Activated CD4-positive, CD25-positive, alpha-beta regulatory T cell (primary cell): ENCODE results near the gene ABHD2.
A peak's percentile ranks its signal among the peaks of the same experiment; 100 is the strongest.
"Not testable (repeated sequence)": the region's sequence is repeated elsewhere in the genome, so short reads cannot be mapped to it uniquely, and the experiment has no call there.

ENCODE experiments used
- DNase-seq, 4 experiments: peaks; one replicate each; lab custom pipeline; 2025; lab: John Stamatoyannopoulos, UW

ABHD2 gene

DNA sequence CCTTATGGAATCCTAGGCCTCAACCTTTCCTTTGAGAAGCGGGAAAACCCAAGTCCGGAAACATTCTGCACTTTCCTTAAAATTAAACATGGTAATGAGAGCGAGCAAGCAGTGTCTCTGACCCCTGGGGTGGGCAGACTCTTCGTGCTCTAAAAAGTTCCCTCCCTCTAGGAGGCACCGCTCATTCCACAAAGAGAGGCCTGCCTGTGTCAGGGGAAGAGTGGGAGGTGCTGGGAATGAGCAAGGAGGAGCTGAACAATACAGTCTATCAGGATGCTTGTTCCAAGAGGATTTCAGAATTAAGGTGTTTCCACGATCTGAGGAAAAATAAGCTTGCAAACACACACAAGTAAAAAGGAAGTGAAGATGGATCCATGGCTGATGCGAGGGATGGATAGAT lies 139.2 kb downstream of the ABHD2 start:
- no peak for DNase-seq

- DNase-seq = no peak
Observed at GRCh38 chr15:89230277-89230676, 142.0 kb downstream of the ABHD2 start.

GRCh38 chr15:89231832-89232231 lies 143.6 kb downstream of the ABHD2 start:
- no peak for DNase-seq

DNA sequence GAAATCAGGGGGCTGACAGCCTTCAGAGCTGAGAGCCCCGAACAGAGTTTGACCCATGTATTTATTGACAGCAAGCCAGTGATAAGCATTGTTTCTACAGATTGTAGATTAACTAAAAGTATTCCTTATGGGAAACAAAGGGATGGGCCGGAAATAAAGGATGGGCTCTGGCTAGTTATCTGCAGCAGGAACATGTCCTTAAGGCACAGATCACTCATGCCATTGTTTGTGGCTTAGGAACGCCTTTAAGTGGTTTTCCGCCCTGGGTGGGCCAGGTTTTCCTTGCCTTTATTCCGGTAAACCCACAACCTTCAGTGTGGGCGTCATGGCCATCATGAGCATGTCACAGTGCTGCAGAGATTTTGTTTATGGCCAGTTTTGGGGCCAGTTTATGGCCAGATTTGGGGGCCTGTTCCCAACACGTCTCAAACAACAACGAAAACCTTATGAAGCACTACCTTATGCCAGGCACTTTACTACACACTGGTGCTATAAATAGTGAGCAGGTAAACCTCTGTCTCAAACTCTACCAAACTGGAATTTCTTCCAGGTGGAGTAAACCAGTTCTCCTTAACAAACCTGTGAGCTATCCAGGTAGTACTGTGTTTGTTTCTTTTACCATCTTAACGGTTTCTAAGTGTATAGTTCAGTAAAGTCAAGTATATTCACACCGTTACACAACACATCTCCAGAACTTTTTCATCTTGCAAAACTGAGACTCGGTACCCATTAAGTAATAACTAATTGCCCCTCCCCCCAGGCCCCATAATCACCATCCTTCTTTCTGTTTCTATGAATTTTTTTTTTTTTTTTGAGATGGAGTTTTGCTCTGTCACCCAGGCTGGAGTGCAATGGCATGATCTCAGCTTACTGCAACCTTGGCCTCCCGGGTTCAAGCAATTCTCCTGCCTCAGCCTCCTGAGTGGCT lies 151.9 kb downstream of the ABHD2 start:
- DNase-seq = not testable (repeated sequence)

- no peak for DNase-seq
Observed at GRCh38 chr15:89243046-89243690, 154.9 kb downstream of the ABHD2 start.

DNA sequence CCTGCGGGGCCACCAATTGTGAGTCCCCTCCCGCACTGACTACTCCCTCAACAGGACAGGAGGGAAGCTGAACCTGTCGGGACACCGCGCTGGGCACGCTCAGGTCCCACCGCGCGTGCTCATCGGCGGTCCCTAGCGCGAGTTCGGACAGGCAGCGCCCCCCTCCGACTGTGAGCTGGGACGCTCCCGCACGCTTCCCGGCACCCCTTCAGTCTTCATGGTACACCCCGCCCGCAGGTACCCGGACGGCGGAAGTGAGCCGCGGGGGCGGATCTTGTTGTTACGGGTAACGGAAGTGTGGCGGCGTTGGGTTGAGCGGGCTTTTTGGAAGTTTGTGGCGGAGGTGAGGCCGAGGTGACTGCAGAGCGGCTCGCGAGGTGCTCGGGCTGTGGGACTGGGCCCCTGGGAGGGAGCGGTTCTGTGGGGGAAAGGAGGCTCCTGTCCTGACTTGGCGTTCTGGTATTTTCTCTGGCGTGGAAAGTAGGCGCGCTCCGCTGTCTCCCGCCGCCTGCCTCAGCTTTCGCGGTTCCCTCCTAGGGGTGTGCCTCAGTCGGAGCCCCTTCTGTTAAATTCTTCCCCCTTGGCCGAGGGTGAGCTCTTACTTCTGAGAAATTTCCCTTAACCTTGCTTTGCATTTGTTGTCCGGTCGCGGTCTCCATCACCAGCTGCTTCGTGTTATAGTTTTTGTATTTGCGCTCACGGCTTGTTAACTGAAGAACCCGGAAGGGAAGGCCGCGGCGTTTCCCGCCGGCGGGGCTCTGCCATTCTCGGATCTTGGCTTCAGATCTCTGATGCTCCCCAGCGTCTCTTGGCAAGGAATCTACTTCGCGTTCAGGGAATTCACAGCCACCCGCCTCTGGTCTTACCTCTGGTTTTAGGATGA lies 155.7 kb downstream of the ABHD2 start, which contains the start of gene FANCI:
Gene FANCI, plus strand, starts transcription at position 289 of the 883 bp plus-strand sequence. CDS start 3,669 bp downstream, outside the sequence.
- peak; percentile 89 to 96 (median 92) for DNase-seq

- DNase-seq = no peak
Observed at GRCh38 chr15:89244574-89244903, 156.3 kb downstream of the ABHD2 start.

DNA sequence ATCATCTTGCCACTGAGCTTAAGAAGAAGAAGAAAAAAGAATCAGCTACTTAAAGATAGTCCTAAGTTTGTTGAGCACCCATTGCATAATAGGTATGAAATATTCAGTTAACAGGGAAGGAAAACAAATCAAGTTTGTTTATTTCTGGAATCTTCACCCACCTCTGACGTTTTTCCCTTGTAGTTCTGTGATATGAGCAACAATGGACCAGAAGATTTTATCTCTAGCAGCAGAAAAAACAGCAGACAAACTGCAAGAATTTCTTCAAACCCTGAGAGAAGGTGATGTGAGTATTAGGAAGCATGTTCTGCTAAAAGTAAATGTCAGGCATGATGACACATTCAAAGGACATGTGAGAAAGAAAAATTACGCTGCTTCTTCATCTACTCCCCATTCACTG lies 159.2 kb downstream of the ABHD2 start:
- no peak for DNase-seq

DNA sequence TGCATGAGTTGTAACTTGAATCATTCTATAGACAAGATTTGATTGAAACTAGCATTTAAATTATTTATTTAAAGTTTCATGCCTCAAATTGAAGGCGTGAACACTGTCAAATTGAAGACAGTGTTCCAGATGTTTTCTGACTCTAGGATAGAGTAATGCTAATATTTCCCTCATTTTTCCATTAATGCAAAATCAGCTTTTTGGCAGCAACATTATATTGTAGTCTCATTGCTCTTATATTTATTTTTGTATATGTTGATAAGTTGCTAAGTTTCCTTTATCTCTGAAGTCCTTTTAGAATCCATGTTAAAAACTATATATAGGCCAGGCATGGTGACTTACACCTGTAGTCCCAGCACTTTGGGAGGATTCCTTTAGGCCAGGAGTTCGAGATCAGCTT lies 160.3 kb downstream of the ABHD2 start:
- DNase-seq = no peak

- DNase-seq = not testable (repeated sequence)
Observed at GRCh38 chr15:89250142-89250541, 161.9 kb downstream of the ABHD2 start.
